Right ventricle myocardium inferior (tissue), 1 donor: ENCODE data around the gene KLHL22. TPM values are rescaled to one million over a fixed set of nuclear protein-coding genes. Genes with fewer than 3 reads are reported as not detected.

ENCODE experiments used
- total RNA-seq: library from RNA; stranded (reverse); fragmentation: NEBNext Ultra II Directional; extraction: Animal tissue kit (Norgen Biotek cat#: 25700); gene quantifications from one replicate; pipeline ENCODE4 v1.2.1, GENCODE V29; 2021
- donor health status: DM: no; HTN: yes; CAD: no; lungs with severe emphysema.

The KLHL22 gene
- total RNA-seq, 1 donor from 2014 or later: 12.4 TPM

Other genes starting within 250 kb of the KLHL22 start
- 1.2 TPM for gene RTN4R, start 227.5 kb downstream of the KLHL22 start, total RNA-seq
- gene DGCR6L, start 175.7 kb downstream of the KLHL22 start, total RNA-seq: 44.2 TPM
- gene ZNF74, start 101.6 kb downstream of the KLHL22 start, total RNA-seq: 6.3 TPM
- 3.0 TPM for gene SCARF2, start 58.0 kb downstream of the KLHL22 start, total RNA-seq
- gene MED15, start 11.8 kb upstream of the KLHL22 start, total RNA-seq: 38.1 TPM